ENCODE measurements around the gene IL7R.
"Not testable (repeated sequence)": the region's sequence is repeated elsewhere in the genome, so short reads cannot be mapped to it uniquely, and the experiment has no call there.

IL7R gene

DNA sequence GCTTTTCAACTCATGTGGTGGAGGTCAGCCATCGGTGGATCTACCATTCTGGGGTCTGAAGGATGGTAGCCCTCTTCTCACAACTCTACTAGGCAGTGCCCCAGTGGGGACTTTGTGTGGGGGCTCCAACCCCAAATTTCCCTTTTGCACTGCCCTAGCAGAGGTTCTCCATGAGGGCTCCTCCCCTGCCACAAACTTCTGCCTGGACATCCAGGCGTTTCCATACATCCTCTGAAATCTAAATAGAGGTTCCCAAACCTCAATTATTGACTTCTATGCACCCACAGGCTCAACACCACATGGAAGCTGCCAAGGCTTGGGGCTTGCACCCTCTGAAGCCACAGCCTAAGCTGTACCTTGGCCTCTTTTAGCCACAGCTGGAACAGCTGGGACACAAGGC is 11.2 kb upstream of the IL7R start:
- DNase-seq, result not testable (repeated sequence)

GRCh38 chr5:35847491-35847890 is 9.2 kb upstream of the IL7R start:
- no peak for DNase-seq

DNA sequence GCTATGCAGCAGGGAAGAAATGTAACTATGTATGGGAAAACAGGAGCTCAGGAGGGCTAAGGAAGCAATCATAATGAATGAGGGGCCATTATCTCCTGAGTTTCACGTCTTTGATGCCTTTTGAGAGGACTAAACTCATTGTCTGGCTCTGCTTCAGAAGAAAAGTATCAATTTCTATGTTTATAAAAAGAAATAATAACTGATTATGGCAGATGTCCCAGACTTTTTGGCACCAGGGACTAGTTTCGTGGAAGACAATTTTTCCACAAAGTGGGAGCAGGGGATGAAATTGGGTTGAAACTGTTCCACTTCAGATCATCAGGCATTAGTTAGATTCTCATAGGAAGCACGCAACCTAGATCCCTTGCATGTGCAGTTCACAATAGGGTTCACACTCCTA is 8.7 kb upstream of the IL7R start:
- no peak for DNase-seq

- no peak for DNase-seq
Measured at GRCh38 chr5:35849860-35850259, 6.8 kb upstream of the IL7R start.

- DNase-seq, result no peak
Measured at GRCh38 chr5:35850967-35851680, 5.6 kb upstream of the IL7R start.

DNA sequence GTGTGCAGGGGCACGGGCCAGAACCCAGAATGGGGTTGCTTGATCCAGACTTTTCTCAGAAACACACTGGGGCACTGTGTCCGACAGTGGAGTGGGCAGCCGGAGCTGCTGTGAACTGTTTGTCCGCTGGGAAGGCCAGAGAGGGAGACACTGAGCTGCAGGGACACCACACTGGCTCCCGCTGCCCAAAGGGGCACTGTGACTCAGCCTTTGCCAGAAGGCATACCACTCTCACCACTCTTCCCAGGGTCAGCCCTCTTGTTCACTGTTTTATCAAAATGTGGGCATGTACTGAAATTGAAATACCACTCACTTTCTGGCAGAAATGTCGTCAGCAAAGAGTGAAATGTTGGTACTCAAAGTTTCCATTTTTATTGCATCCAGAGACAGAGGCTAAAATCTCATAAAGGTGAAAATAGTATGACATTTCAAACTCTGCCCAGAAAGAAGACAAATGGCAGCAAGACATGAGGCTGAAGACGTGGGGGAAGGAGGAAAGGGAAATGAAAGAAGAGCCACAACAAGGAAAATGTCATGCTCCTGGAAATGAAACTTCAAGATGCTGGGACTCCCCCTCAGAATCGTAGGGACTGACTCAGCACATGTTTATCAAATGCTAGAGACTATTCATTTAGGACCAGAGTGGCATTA is 4.5 kb upstream of the IL7R start:
- DNase-seq, result no peak

GRCh38 chr5:35852773-35853172 is 3.9 kb upstream of the IL7R start:
- DNase-seq, result no peak

- peak in 3 of 4 experiments; percentile 21 to 51 (median 47) for DNase-seq
Measured at GRCh38 chr5:35853631-35854030, 3.1 kb upstream of the IL7R start.

GRCh38 chr5:35854248-35854647 is 2.4 kb upstream of the IL7R start:
- peak in 2 of 4 experiments; percentile 26 to 30 for DNase-seq

- DNase-seq, result no peak
Measured at GRCh38 chr5:35855187-35855586, 1.5 kb upstream of the IL7R start.

GRCh38 chr5:35856186-35856764 is 416 bp upstream of the IL7R start:
- peak in 1 of 4 experiments; percentile 12 for DNase-seq

- no peak for DNase-seq
Measured at GRCh38 chr5:35857606-35858205, 1.0 kb downstream of the IL7R start.

GRCh38 chr5:35859101-35859661 is 2.5 kb downstream of the IL7R start:
- peak in 1 of 4 experiments; percentile 11 for DNase-seq

GRCh38 chr5:35860686-35861085 is 4.0 kb downstream of the IL7R start:
- no peak for DNase-seq

DNA sequence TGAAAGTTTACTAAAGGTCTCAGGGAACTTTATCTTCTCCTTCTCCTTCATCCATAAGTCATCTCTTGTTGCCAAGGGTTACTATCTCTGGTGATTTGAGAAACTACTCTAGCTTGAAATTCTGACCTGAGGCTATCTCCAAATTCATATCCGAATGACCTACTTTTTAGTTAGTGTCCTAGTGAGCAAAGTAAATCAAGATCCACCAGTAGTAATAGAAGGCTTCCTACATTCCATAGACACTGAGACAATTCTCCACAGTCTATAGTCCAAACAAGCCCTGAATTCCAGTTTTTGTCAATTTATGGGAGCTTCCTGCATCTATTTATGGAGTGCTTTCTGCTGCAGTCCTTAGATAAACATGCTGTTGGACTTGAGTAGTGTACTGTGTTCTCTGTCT is 5.0 kb downstream of the IL7R start:
- DNase-seq, result no peak

DNA sequence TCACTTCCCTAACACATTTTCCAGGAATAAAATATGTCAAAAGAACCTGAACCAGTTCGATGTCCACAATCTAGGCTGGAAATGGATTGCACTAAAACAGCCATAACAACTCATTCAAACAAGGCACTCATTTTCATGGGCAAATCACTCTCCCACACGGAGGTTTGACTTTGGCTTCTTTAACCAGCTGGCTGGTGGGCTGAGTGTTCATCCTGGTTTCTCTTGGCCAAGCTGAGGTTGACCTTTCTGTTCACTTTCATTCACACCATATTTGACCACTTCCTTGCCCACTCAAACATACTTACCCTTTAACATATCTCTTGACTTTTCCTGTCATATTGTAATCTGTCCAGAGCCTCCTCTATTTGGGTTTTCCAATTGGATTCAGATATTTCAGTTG is 5.4 kb downstream of the IL7R start:
- no peak for DNase-seq

- no peak for DNase-seq
Measured at GRCh38 chr5:35863159-35863558, 6.5 kb downstream of the IL7R start.

DNA sequence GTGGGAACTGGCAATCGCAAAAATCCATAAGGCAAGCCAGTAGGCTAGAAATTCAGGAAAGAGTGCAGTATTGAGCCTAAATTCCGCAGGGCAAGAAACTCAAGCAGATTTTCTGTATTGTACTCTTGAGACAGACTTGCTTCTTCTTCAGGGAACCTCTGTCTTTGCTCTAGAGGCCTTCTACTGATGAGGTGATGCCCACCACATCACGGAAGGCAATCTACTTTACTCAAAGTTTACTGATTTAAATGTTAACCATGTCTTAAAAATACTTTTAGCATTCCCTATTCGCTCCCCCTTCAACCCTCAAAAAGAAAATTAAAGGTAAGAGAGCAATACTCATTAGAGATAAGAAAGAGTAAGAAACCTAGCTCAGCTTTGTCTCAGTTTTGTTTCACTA is 11.3 kb downstream of the IL7R start:
- DNase-seq, result no peak

DNA sequence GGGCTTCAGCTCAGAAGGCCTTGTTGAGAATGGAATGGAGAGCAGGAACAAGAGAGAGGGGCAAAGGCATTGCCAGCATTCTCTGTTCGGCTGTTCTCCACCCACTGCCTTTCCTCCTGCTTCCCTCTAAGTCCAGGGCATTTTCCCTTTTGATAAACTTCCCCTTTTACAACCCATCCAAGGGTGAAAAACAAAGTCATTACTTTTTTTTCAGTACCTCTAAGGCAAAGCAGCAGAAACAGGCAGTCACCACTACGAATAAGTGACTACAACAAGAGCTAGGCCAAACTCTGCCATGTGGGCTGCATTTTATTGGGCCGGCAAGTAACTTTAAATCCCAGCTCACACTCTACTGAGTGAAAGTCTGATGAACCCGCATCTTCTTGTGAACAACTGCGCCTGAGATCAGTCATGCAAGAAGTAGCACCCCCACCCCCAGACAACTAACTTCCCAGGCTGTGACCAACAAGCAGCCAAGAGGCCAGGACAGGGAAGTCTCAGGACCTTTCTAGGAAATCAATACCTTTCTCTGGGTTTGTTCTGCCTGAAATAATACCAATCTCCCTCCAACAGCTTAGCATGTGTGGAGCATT is 13.1 kb downstream of the IL7R start:
- no peak for DNase-seq

GRCh38 chr5:35870605-35871004 is 13.9 kb downstream of the IL7R start:
- DNase-seq, result no peak

GRCh38 chr5:35876454-35876853 is 19.8 kb downstream of the IL7R start:
- no peak for DNase-seq

DNA sequence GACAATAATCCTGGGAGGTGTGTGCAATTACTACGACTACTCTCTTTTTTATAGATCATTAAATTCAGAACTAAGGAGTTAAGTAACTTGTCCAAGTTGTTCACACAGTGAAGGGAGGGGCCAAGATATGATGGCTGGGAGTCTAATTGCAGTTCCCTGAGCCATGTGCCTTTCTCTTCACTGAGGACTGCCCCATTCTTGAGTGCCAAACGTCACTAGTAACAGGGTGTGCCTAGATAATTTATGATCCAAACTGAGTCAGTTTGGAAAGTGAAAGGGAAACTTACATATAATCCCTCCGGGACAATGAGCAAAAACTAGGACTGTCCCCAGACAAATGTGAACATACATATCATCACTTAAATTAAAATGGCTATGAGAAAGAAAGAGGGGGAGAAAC is 20.2 kb downstream of the IL7R start:
- no peak for DNase-seq

DNA sequence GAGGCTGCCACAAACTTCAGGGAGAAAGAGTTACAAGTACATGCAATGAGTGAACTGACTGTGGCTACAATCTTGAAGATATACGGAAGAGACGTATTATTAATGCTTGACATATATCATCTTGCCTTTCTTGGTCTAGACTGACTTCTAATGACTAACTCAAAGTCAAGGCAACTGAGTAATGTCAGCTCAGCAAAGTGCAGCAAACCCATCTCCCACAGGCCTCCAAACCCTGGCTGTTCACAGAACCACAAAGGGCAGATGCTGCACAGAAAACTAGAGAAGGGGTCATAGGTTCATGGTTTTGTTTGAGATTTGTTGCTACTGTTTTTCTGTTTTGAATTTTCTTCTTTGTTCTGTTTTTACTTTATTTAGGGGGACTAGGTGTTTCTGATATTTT is 21.0 kb downstream of the IL7R start:
- DNase-seq, result no peak
